ENCODE measurements around the gene LOXHD1.

The LOXHD1 gene

DNA sequence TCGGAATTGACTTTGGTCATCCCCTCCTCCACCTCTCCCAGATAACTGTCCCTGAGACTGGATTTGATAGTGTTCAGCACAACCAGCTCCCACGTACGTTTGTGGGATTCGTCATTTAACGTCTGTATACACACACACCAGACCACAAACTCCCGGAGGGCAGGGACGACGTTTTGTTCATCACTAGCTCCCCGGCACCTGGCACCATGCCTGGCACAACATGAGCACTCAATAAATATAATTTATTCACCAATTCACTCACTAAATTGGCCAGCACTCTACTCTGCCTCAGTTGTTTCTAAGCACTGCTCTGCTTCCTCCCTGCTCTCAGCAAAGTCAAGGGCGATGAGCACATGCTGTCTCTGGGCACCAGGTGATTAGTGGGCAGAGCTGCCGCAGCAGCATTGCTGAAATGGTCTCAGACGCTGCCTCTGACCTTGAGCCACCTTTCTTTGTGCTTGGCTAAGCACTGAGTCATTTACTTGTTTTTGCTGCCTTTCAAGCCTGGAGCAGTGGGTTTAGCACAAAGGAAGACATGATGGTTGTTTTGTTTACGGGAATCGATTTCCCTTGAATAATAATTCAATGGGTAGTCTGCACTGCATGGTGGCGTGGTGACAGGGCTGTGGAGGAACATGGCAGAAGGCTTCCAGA, 19.3 kb upstream of the LOXHD1 start:
- DNase-seq (ENCODE audit: low read depth in 4 of 4, low spot score in 1 of 4), result no peak

DNA sequence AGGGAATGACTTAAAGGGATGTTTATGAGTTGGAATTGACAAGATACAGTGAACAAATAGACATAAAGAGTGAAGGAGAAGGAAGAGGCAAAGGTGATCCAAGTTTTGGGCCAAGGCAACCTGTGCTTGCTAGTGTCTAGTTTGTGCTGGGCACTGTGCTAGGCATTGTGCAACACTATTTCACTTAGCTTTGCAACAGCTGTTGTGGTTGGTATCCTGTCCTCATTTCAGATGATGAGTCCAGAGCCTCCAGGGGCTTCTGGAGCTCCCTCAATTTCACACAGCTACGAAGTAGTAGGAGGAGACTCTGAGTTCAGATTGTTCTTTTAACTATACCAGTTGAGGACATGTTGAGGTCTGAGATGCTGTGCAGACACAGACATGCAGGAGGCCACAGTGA, 18.1 kb upstream of the LOXHD1 start:
- DNase-seq (ENCODE audit: low read depth in 4 of 4, low spot score in 1 of 4), result no peak

DNA sequence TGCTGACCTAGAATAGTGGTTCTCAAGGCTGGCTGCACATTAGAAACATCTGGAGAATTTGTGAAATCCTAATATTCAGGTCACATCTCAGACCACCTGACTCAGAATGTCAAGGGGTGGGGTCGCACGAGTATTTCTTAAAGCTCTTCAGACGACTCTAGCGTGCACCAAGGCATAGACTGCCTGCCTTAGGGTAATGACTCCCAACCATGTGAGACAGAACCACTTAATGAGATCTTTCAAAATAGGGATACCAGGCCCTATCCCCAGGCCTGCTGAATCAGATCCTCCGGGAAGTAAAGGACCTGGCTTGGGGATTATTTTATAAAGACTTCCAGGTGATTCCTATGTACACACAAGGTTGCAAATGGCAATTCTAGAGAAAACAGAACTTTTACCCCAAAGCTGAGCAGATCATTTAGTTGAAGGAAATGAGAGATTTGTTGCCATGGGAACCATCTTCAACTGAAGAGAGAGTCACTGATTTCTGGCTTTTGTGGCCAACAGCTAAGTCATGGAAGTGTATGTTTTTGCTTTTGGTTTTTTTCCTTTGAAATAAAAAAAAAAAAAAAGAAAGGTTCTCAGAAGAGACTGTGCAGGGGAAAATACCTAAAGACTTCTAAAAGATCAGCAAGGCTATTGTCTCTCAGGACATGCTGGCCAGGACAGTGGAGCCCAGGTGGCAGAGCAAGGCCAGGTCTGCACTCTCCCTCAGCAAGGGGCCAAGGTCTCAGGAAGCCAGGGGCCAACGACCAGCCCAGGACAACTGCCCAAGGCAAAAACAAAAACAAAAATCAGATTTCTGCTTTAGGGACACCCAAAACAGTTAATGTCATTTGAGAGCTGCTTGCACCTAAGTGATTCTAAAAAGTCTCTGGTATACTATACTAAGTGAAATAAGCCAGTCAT, 15.3 kb upstream of the LOXHD1 start:
- DNase-seq (ENCODE audit: low read depth in 4 of 4, low spot score in 1 of 4), result no peak

DNA sequence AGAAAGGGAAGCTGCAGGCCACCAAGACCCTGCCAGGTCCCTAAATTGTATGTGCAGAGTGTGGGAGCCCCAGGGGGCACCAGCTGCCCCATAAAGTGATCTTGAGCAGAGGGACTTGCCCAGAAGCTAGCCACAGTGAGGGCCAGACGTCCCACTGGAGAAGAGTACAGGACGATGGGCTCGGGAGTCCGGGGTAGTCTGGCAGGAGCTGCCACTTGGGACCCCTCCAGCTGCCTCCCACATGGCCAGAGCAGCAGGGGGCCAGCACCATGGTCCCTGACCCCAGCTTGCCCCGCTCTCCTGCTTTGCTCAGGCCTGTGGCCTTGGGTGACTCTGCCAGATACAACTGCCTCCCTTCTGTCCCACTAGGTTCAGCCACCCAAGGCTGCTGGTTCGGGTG, 11.7 kb upstream of the LOXHD1 start:
- no peak for DNase-seq (ENCODE audit: low read depth in 4 of 4, low spot score in 1 of 4)

DNA sequence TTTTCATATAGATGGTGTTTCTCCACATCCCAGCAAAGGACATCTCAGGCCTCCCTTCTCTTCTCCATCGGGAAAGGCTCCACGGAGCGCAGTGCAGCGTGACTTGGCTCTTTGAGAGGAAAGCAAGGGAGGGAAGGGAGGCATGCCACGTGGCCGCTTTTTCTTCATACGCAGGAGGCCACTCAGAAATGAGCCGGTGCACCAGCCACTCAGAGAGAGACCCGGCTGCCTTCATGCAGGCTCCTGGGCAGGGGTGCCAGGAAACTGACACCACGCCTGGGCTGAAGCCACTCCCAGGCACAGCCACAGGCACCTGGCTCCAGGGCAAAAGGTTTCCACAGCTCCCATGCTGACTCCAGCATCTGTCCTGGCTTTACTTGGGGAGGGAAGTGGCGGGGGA, 11.1 kb upstream of the LOXHD1 start:
- no peak for DNase-seq (ENCODE audit: low read depth in 4 of 4, low spot score in 1 of 4)

DNA sequence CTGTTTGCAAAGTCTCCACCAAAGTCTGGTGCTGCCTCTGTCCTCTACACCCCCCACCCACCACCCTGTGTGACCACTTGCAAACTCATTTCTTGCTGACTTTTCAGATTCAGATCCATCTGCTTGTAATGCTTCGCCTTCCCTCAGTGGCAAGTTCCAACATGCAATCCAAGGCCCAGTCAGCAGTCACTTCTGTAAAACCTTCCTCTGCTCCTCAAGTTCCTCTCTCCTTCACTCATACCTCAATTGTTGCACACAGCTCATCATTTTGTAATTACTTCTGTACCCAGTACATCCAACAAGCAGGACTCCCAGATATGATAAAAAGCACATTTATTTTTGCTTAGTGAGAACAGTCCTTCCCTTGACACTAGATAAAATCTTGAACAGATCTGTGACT, 6.5 kb upstream of the LOXHD1 start:
- no peak for DNase-seq (ENCODE audit: low read depth in 4 of 4, low spot score in 1 of 4)

DNA sequence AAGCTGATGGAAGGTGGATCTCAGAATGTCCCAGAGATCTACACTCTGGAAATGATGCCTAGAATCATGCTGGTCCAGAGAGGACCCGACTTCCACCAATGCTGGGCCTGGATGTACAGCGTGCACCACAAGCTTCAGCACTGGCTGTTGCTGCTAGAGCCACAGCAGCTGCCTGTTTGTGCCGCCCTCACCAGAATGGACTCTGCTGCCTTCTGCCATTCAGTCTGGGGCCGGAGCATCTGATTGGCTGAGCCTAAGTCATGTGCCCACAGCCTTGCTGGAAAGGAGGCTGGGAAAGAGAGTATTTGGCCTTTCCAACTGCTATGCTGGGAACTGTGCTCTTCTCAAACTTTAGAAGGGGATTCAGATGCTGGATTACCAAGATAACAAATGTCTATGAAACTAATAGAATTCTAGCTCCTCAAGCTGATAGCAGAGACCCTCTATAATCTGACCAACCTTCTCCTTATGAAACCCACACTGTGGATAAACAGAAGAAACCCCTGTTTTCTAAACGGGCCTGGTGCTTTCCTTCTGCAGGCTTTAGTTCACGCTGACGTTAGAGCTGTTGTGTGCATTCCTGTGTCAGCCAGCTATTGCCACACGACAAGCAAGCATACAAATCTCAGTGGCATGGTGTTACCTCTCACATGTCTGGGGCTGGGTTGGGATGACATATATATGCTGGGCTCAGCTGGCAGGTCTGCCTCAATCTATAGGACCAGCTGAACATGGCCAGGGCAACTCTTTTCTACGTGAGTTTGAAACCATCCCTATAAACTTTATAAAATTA, 4.1 kb upstream of the LOXHD1 start:
- DNase-seq (ENCODE audit: low read depth in 4 of 4, low spot score in 1 of 4), result no peak

DNA sequence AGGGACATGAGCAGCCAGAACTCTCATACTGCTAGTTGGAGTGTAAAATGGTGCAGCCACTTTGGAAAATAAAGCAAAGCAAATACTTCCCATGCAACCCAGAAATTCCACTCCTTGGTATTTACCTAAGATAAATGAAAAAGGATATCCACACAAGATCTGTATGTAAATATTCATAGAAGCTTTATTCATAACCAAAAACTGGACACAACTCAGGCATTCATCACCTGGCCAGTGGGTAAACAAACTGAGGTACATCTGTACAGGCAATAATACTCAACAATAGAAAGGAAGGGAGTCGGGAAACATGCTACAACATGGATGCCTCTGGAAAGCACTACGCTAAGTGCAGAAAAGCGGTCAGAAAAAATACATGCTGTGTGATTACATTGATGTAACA, 2.5 kb upstream of the LOXHD1 start:
- DNase-seq (ENCODE audit: low read depth in 4 of 4, low spot score in 1 of 4), result no peak

DNA sequence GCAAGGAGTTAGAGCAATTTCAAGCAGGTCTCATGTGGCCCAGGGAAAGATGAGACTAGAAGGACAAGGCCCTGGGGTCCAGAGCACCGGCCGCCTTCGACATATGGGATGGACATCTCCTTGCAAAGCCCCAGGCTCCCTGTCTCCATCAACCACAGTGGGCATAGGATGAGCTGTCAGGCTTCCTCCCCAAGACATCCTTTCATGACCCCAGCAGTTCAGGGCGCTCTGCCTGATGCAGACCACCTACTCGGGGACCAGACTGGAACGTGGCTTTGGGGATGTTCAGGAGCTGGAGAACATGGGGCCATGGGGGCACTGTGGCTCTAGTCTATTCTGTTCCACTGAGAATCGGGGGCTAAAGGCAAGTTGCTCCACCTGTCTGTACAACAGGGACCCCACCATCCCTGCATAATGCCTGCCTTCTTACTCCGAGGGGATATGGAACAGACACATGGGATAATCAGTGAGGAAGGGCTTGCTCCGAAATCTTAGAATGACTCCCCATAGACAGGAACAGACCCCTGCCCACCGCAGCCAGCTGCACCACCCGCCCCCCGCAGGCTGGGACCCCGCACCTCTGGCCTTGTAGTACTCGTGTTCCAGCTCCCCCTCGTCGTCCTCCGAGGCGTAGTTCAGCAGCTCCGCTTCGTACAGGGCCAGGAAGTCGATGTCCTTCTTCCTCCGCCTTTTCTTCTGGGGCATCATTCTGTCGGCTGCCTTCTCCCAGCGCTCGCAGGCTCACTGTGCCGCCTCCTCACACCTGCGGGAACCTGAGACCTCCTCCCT, 500 bp downstream of the LOXHD1 start:
- DNase-seq (ENCODE audit: low read depth in 4 of 4, low spot score in 1 of 4), result no peak

DNA sequence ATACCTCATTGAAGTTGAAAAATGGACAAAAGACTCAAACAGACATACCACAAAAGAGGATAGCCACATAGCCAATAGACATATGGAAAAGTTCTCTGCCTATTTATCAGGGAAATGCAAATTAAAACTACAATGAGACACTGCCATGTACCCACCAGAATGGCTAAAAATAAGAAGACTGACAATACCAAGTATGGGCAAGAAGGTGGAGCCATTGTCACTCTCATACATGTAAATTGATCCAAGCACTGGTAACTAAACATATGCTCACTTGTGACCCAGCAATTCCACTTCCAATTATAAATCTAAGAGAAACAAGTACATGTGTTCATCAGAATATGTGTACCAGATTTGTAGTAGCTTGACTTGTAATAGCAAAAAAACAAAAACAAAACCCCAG, 4.6 kb downstream of the LOXHD1 start:
- no peak for DNase-seq (ENCODE audit: low read depth in 4 of 4, low spot score in 1 of 4)

DNA sequence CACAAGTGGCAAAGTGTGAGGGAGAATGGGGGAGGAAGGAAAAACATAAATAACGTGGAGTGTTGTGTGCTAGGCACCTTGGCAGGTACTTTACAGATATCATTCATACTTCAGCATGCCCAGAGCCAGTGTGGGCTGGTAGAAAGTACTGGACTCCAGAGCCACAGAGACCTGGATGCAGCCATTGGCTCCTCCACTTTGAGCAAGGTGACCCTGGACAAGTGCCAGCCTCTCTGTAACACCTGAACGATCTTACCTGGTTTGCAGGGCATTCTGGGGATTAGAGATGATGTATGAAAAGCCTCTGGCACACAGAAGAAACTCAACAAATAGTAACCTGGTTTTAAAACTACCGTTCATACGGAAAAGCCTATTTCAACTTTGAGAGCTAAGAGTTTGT, 6.3 kb downstream of the LOXHD1 start:
- DNase-seq (ENCODE audit: low read depth in 4 of 4, low spot score in 1 of 4), result no peak

DNA sequence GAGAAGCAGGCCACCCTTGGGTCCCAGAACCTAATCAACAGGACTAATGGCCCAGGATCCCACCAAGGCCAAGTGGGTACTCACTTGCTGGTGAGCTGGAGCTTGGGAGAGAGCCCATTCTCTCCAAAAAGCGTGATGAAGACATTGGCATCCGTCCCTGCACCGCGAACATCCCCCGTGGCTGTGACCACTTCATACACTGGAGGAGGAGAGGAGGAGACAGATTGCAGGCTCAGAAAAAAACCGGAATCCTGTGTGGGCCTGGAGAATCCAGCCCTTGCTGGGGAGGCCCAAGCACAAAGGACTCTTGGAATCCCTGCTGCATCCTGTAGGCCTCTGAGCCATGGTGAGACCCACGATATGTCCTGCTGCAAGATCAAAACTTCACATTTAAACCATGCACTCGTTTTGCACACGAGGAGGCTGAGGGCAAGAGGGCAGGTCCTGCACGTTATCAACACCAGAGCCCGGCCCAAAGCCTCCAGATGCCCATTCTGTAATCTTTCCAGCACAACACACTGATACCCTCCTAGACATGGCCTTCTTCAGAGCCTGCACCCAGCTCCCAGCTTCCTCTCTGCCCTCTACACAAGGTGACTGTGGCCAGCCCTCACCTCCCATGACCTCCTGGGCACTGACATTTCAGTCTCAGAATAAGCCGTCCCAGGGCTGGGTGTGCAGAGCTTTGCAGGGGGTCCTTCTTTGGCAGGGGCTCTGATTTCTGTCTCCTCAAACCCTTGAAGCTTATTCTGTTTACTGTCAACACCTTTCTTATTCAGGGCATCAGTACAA, 7.8 kb downstream of the LOXHD1 start:
- DNase-seq (ENCODE audit: low read depth in 4 of 4, low spot score in 1 of 4), result no peak

DNA sequence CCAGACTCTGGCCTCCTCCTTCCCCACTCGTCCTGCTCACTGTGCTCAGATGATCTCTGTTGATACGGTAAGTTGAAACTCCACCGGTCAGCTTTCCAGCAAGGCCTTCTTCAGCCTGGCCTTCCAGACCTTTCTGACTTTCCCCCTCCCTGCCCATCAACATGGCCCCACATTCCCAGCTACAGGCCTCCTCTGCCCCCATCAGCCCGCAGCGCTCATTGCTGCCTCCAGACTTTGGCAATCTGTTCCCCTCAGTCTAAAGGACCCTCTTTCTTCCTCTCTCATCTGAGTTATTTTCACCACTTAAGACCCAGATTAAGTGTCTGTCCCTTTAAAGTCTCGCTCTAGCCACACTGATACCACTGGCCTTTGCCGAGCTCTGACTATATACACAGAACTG, 10.6 kb downstream of the LOXHD1 start:
- no peak for DNase-seq (ENCODE audit: low read depth in 4 of 4, low spot score in 1 of 4)

DNA sequence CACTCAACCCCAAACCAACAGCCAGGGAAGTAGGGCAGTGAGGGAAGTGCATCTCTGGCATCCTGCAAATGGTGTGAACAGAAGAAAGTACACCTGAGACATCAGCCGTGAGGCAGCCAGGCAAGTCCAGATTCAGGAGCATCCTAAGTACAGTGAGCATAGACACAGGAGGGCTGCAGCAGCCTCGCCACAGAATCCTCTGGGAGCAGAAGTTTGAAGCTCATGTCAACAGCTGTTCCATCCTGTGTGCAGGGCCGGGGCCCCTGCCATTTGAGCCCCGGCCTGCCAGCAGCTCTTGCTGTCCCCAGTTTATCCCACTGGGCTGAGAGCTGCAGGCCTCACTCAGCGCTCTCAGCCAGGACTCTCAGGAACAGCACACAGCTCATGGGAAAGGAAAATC, 14.5 kb downstream of the LOXHD1 start:
- no peak for DNase-seq (ENCODE audit: low read depth in 4 of 4, low spot score in 1 of 4)

DNA sequence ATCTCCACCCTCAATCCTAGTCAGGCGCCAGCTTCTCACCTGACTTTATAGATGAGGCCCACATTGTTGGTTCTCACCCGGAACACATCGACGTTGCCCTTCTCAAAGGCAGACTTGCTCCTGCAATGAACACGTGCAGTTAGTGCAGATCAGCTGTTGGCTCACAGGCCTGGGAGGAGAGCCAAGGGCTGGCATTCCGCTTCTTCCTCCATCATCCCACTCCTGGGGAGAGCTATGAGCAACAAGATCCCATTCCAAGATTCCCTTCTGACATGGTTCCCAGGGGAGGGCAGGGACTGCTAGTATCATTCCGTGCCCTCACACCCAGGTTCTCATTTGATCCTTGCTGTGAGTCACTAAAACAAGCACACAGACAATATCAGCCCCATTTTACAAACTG, 15.1 kb downstream of the LOXHD1 start:
- DNase-seq (ENCODE audit: low read depth in 4 of 4, low spot score in 1 of 4), result no peak

DNA sequence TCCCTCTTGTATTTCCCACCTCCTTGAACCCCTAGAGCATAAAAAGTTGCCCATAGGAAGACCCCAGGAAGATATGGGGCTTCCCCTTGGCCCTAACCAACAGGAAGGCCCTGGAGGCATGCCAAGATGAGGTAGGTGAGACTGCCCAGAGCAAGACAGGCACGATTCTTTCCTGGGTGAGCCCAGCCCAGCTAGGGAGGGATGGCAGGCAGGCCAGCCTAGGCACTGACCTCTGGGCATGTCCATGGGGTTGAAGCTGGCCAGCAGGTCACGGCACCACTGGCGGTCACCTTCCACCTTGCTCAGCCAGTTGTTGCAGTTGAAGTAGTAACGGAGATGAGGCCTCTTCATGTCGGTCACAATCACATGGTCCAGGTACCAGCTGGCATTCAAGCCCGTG, 17.6 kb downstream of the LOXHD1 start:
- no peak for DNase-seq (ENCODE audit: low read depth in 4 of 4, low spot score in 1 of 4)

DNA sequence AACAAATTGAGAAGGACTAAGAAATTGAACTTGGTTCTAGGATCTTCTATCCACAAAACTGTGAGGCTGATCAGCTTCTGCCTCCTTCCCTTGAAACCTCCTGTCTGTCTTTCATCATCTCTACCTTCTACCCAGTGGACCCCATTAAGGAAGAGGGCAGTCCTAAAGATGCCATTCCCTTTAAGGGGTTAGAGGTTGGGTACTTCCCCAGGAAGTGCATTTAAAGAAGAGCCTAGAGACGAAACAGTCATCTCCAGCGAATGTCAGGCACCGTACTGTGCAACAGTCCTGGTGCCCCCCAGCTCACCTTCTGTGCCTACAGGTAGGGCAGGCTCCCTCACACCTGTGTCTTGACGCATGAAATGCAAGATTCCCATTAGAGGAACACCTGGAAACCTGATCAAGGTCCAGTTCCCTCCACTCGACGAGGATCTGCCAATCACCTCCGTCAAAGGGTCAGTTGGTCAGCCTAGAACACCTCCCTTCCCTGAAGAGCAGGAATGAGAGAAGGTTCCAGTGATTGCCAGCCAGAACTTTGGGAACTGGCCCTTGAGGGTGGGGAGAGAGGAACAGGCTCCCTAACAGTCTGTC, 20.9 kb downstream of the LOXHD1 start:
- DNase-seq (ENCODE audit: low read depth in 4 of 4, low spot score in 1 of 4), result no peak

DNA sequence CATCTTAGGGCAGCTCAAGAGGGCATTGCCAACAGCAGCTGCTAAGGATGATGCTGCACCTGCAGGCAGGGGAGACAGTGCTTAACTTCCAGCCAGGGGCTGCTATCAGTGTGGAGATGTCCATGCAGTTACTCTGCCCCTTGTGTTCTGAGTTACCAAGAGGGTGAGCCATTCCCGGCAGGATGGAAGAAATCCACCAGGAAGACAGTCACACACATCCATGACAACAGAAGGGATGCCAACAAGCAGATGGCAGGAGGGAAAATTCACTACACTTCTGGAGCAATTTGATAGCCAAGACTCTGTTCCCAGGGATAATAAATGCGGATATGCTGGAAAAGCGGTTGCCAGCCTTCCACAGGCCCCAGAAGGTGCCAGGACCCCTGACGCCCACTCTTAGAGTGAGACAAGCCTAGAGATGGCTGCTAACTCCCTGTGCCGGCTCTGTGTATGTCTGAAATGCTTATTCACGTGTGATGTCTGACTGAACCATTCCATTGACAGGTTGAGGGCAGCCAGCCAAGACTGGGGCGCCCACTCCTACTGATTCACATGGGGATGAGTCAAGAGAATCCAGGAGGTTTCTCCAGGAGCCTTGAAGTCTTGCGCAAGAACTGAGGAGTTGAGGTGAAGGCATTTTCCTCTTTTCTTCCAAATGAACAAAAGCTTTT, 24.5 kb downstream of the LOXHD1 start:
- no peak for DNase-seq (ENCODE audit: low read depth in 4 of 4, low spot score in 1 of 4)

DNA sequence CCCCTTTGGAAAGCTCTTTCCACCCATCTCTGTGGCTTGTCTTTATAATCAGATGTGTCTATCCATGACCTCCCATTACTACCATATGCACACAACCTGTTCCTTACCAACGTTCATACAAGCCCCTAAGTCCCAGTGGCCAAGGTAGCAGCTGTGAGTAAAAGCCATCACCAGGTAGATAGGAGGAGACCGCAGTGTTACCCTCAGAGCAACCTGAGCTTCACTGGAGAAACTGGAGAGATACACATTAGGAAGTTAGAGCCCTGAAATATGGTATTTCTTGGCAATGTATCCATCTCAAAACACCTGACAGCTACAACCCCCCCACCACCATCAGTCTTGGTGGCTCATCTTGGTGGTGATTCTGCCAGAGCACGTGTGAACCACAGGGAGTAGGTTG, 26.0 kb downstream of the LOXHD1 start:
- no peak for DNase-seq (ENCODE audit: low read depth in 4 of 4, low spot score in 1 of 4)
